OCI-LY7 (cell line): Measurements from ENCODE around the gene DACT3. TPM values are rescaled to one million over a fixed set of nuclear protein-coding genes. Genes with fewer than 3 reads are reported as not detected.

Experiments
- BruUV-seq: library from RNA; stranded (reverse); fragments of 400-500 nt; replicated peaks from 2 replicates; lab custom pipeline; 2021; lab: Mats Ljungman, UMichigan
- CTCF ChIA-PET: fragments of 300-600 bp; sonication (Branson Sonifier 250); formaldehyde crosslinking; loops from one replicate; lab custom pipeline; 2022; ENCODE audit warnings: antibody characterized with exemption; ENCODE audit not compliant: unreplicated experiment; lab: Charles Lee
- POLR2A ChIA-PET: fragments of 300-600 bp; sonication (Branson Sonifier 250); formaldehyde crosslinking; loops from one replicate; lab custom pipeline; 2022; ENCODE audit warnings: antibody characterized with exemption; lab: Charles Lee
- DNase-seq: peaks from one replicate; pipeline ENCODE4 v3.0.0-alpha.2; 2015; ENCODE audit warnings: low spot score
- H2AFZ ChIP-seq: fragments of 200-600 bp; sonication (generic), shearing (Covaris generic); 2 replicates; pipeline ENCODE4 v1.6.1; 2014; ENCODE audit warnings: mild to moderate bottlenecking, antibody characterized with exemption, low read length, moderate library complexity
- H3K27ac ChIP-seq: fragments of 200-600 bp; sonication (generic); 2 replicates; pipeline ENCODE4 v1.5.1; 2014; ENCODE audit warnings: mixed run types, low read depth, mild to moderate bottlenecking, moderate library complexity, low read length, inconsistent platforms; ENCODE audit not compliant: poor library complexity, severe bottlenecking
- H3K36me3 ChIP-seq: fragments of 200-600 bp; sonication (generic); 2 replicates; pipeline ENCODE4 v1.6.1; 2014; ENCODE audit warnings: mild to moderate bottlenecking, antibody characterized with exemption, low read length, moderate library complexity, mixed read lengths; ENCODE audit not compliant: insufficient read depth
- H3K4me1 ChIP-seq: fragments of 200-600 bp; sonication (generic); 2 replicates; pipeline ENCODE4 v1.5.1; 2014; ENCODE audit warnings: mild to moderate bottlenecking, low read length; ENCODE audit not compliant: insufficient read depth, poor library complexity, severe bottlenecking
- H3K4me2 ChIP-seq: fragments of 200-600 bp; sonication (generic); 2 replicates; pipeline ENCODE4 v1.6.1; 2014; ENCODE audit warnings: mild to moderate bottlenecking, low read length
- H3K4me3 ChIP-seq: fragments of 200-600 bp; sonication (generic); 2 replicates; pipeline ENCODE4 v1.5.1; 2014; ENCODE audit warnings: mild to moderate bottlenecking, low read depth, low read length; ENCODE audit not compliant: poor library complexity, severe bottlenecking
- H3K79me2 ChIP-seq: fragments of 200-600 bp; sonication (generic); 2 replicates; pipeline ENCODE4 v1.6.1; 2016; ENCODE audit warnings: low read depth, mild to moderate bottlenecking, low read length, moderate library complexity, mixed read lengths; ENCODE audit not compliant: insufficient read depth
- H3K9me2 ChIP-seq: fragments of 200-600 bp; sonication (generic); 2 replicates; pipeline ENCODE4 v1.6.1; 2016; ENCODE audit warnings: mild to moderate bottlenecking, low read length, mixed read lengths; ENCODE audit not compliant: insufficient read depth
- H3K9me3 ChIP-seq: fragments of 200-600 bp; sonication (generic); 2 replicates; pipeline ENCODE4 v1.6.1; 2014; ENCODE audit warnings: mild to moderate bottlenecking, mixed run types, low read length, mixed read lengths
- H4K20me1 ChIP-seq: fragments of 200-600 bp; sonication (generic); 2 replicates; pipeline ENCODE4 v1.6.1; 2014; ENCODE audit warnings: mild to moderate bottlenecking, antibody characterized with exemption, low read length, moderate library complexity, mixed read lengths; ENCODE audit not compliant: insufficient read depth
- CTCF ChIP-seq: fragments of 200-600 bp; sonication (generic); conservative IDR thresholded peaks from 2 replicates; pipeline ENCODE4 v1.5.1; 2014; ENCODE audit warnings: mild to moderate bottlenecking, antibody characterized with exemption, low read length, moderate library complexity, mixed read lengths
- EZH2phosphoT487 ChIP-seq: fragments of 200-600 bp; sonication (generic); IDR thresholded peaks from 2 replicates; pipeline ENCODE4 v1.6.1; 2018; ENCODE audit warnings: low read depth, borderline replicate concordance, mild to moderate bottlenecking, mixed run types, antibody characterized with exemption, low read length, moderate library complexity, mixed read lengths
- intact Hi-C: fragments of 100-400 bp; cut with micrococcal nuclease; formaldehyde crosslinking; loops from one replicate; pipeline ENCODE4 v1.10.0; 2022; ENCODE audit not compliant: unreplicated experiment
- total RNA-seq, 2 experiments: library from RNA; depleted of rRNA in 1 of 2; stranded (reverse); fragments of >200 nt in 1 of 2; shearing (Covaris generic) in 1 of 2; gene quantifications; 2 replicates each; pipeline ENCODE4 v1.2.3, GENCODE V29; 2014 to 2022

Gene DACT3
- total RNA-seq, 2 experiments from 2014 or later, result 0.44 TPM; not detected in 1

DNA sequence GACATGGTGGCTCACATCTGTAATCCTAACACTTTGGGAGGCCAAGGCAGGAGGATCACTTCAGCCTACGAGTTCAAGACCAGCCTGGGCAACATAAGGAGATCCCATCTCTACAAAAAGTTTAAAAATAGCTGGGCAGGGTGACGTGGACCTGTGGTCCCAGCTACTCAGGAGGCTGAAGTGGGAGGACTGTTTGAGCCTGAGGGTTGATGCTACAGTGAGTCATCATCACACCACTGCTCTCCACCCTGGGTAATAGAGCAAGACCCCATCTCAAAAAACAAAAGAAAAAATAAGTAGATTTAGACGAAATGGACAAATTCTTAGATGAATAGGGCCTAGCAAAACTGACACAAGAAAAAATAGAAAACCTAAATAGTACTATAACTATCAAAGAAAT is 14.6 kb downstream of the DACT3 start:
- intact Hi-C loops, result no loop called here
- no TSS peak for BruUV-seq
- POLR2A ChIA-PET, result no interaction called here

DNA sequence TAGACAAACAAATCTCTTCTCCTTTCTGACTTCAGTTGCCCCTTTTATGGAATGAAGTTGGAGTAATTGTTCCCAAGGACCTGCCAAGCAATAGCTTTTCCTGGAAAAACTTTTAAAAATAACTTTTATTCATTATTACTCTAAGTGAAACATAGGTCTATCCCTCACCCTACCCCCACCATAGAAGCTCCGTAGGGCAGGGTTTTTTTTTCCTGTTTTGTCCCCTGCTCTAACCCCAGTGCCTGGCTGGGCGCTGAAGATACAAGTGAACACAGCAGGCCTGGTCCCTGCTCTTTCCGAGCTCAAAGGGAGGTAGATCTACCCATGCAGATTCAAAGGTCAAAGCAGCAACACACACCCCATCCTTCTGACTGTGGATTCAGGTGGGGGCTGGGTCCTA is 16.3 kb downstream of the DACT3 start:
- Histone ChIP-seq H3K4me1 (peaks cover 4% of the 10 kb centered on the region), H3K9me3 (no peaks in the 10 kb centered on the region), H3K4me3 (no peak overlapping the region), H4K20me1 (no peaks in the 10 kb centered on the region), H2AFZ (no peak overlapping the region), H3K36me3 (no peaks in the 10 kb centered on the region), H3K79me2 (no peaks in the 10 kb centered on the region), H3K27ac (no peak overlapping the region), H3K4me2 (no peak overlapping the region), H3K9me2 (no peaks in the 10 kb centered on the region)
- no peak for DNase-seq
- POLR2A ChIA-PET, result no interaction called here
- TF ChIP-seq CTCF, result no peak
- TF ChIP-seq EZH2phosphoT487, result no peak
- no TSS peak for BruUV-seq
- intact Hi-C loops, result no loop called here
- CTCF ChIA-PET, result no interaction called here

More for the DNA sequence above, 14.6 kb downstream of the DACT3 start:
- Histone ChIP-seq H3K9me3 (no peaks in the 10 kb centered on the region), H2AFZ (no peak overlapping the region), H3K27ac (no peak overlapping the region), H3K4me1 (no peaks in the 10 kb centered on the region), H3K9me2 (no peaks in the 10 kb centered on the region), H3K4me3 (no peak overlapping the region), H3K79me2 (no peaks in the 10 kb centered on the region), H3K4me2 (no peak overlapping the region), H4K20me1 (no peaks in the 10 kb centered on the region), H3K36me3 (no peaks in the 10 kb centered on the region)
- TF ChIP-seq CTCF (no peak), EZH2phosphoT487 (no peak)
- DNase-seq, result no peak
- CTCF ChIA-PET, result no interaction called here

- no peak for DNase-seq
- H3K4me2 ChIP-seq, result no peak overlapping the region
- CTCF ChIA-PET, result no interaction called here
- H3K9me2 ChIP-seq, result no peaks in the 10 kb centered on the region
- H3K4me3 ChIP-seq, result no peak overlapping the region
- no peaks in the 10 kb centered on the region for H3K9me3 ChIP-seq
- no peak overlapping the region for H2AFZ ChIP-seq
- H3K27ac ChIP-seq, result no peak overlapping the region
- POLR2A ChIA-PET, result no interaction called here
- intact Hi-C loops, result no loop called here
- peaks cover 29% of the 10 kb centered on the region for H3K4me1 ChIP-seq
- H4K20me1 ChIP-seq, result no peaks in the 10 kb centered on the region
- BruUV-seq, result no TSS peak
- H3K79me2 ChIP-seq, result no peaks in the 10 kb centered on the region
- TF ChIP-seq EZH2phosphoT487 (no peak), CTCF (no peak)
- H3K36me3 ChIP-seq, result no peaks in the 10 kb centered on the region
These were observed 20.3 kb downstream of the DACT3 start for GRCh38 chr19:46640656-46641055.
